ENCODE results near the gene MLEC.

The MLEC gene

GRCh38 chr12:120686690-120687577 is at the start of gene MLEC:
TSS of gene MLEC (plus strand) at chr12:120687149. CDS start at chr12:120687297, 148 bp downstream.
- Histone ChIP-seq H3K4me1 (ENCODE audit: control insufficient read depth, insufficient read depth, low read length) (peaks cover 29% of the 10 kb centered on the region), H3K9me3 (ENCODE audit: control insufficient read depth in 2 of 2, low read length in 2 of 2) (no peaks in the 10 kb centered on the region), H3K36me3 (ENCODE audit: control insufficient read depth in 2 of 2, insufficient read depth in 2 of 2, low read length in 2 of 2) (no peaks in the 10 kb centered on the region), H3K27me3 (ENCODE audit: control insufficient read depth in 1 of 2, insufficient read depth in 2 of 2, low read length in 2 of 2) (no peaks in the 10 kb centered on the region), H3K27ac (ENCODE audit: low read length) (peak within 1 kb of the TSS; percentile 70), H3K9ac (ENCODE audit: low read length in 2 of 2) (peak within 1 kb of the TSS; percentile 81 to 83), H3K4me3 (ENCODE audit: low read length in 2 of 2) (peak within 1 kb of the TSS; percentile 96 to 97)

DNA sequence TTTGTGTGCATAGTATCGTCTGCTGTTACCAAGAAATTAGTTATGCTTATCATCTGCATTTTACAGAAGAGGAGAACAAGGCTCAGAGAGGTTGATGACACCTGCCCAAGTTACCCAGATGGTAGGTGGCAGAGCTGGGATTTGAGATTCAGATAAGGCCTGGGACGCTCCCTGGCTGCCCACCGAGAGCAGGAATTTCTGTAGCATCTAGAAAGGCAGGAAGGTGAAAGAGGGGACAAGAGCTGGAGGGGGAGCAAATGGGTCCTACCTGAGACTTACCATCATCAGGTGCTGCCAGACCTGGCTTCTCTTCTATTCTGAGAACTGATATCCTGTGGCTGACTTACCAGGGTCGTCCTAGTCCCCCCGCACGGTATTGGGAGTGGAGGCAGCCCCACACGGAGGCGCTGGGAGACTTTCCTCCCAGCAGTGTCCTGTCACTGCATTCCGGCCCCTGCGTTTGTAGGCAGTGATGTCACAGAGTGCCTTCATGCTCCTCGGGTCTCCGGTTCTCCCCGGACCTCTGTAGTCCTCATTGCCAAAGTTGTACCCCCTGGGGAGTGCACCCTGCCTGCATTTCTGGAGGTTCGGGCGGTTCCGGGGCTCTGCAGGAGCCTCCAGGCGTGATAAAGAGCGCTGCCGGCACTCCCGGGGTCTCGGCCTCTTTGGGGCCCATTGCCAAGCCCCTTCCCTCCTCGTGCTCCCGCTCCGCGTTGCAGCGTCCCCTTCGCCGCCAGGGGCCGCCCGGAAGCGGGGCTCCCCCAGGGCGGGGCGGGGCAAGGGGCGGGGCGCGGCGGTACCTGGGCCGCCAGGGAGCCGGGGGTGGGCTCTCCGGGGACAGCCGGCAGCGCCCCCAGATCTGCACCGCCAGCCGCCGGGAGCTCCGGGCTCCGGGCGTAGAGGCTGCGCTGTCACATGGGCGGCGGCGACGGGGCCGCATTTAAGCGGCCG is 46.9 kb upstream of the MLEC start, which contains the start of gene CABP1:
Gene CABP1 (plus strand): TSS at position 856 of the 951 bp plus-strand sequence. CDS start 60 bp downstream, at position 916.
- peaks cover 10% of the 10 kb centered on the region for H3K4me1 ChIP-seq (ENCODE audit: control insufficient read depth, insufficient read depth, low read length)
- no peaks in the 10 kb centered on the region for H3K36me3 ChIP-seq (ENCODE audit: control insufficient read depth in 2 of 2, insufficient read depth in 2 of 2, low read length in 2 of 2)
- no peaks in the 10 kb centered on the region for H3K9me3 ChIP-seq (ENCODE audit: control insufficient read depth in 2 of 2, low read length in 2 of 2)
- H3K9ac ChIP-seq (ENCODE audit: low read length in 2 of 2) = no peak within 1 kb of the TSS
- H3K27me3 ChIP-seq (ENCODE audit: control insufficient read depth in 1 of 2, insufficient read depth in 2 of 2, low read length in 2 of 2) = peaks cover 43 to 44% of the 10 kb centered on the region in 2 donors
- H3K27ac ChIP-seq (ENCODE audit: low read length) = no peak within 1 kb of the TSS
- H3K4me3 ChIP-seq (ENCODE audit: low read length in 2 of 2) = peak within 1 kb of the TSS; percentile 19 to 62

DNA sequence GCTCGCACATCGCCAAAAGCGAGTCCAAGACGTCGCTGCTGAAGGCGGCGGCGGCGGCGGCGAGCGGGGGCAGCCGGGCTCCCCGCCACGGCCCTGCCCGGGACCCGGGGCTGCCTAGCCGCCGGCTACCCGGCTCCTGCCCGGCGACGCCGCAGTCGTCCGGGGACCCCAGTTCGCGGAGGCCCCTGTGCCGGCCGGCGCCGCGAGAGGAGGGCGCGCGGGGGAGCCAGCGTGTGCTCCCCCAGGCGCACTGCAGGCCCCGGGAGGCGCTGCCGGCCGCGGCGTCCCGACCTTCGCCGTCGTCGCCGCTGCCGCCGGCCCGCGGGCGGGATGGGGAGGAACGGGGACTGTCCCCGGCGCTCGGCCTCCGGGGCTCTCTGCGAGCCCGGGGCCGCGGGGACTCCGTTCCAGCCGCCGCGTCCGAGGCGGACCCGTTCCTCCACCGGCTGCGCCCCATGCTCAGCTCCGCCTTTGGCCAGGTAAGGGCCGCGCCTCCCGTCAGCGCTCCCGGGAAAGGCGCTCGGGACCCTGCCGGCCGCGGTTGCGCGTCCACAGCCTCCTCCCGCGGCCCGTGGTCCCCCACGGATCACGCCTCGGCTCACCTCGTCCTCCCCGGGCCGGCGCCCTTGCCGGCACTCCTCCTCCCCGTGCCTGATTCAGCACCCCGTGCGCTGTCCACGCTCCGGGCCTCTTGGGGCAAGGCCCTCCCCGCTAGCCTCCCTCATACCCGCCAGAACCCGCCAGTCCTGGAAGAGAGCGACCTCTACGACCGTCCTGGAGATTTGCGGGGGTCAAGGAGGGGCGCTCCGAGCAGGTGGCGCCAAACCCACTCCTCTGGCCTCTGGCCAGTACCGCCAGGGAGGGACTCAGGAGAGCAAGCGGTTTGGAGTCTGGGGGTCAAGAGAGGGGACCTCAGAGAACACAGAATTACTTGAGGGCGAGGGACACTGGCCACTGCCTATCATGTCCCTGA is 45.8 kb upstream of the MLEC start:
- H3K4me3 ChIP-seq (ENCODE audit: low read length in 2 of 2) = peak overlapping the region; percentile 19 to 62
- H3K9ac ChIP-seq (ENCODE audit: low read length in 2 of 2) = no peak overlapping the region
- peaks cover 10% of the 10 kb centered on the region for H3K4me1 ChIP-seq (ENCODE audit: control insufficient read depth, insufficient read depth, low read length)
- peaks cover 47 to 52% of the 10 kb centered on the region in 2 donors for H3K27me3 ChIP-seq (ENCODE audit: control insufficient read depth in 1 of 2, insufficient read depth in 2 of 2, low read length in 2 of 2)
- no peak overlapping the region for H3K27ac ChIP-seq (ENCODE audit: low read length)
- no peaks in the 10 kb centered on the region for H3K9me3 ChIP-seq (ENCODE audit: control insufficient read depth in 2 of 2, low read length in 2 of 2)
- no peaks in the 10 kb centered on the region for H3K36me3 ChIP-seq (ENCODE audit: control insufficient read depth in 2 of 2, insufficient read depth in 2 of 2, low read length in 2 of 2)

DNA sequence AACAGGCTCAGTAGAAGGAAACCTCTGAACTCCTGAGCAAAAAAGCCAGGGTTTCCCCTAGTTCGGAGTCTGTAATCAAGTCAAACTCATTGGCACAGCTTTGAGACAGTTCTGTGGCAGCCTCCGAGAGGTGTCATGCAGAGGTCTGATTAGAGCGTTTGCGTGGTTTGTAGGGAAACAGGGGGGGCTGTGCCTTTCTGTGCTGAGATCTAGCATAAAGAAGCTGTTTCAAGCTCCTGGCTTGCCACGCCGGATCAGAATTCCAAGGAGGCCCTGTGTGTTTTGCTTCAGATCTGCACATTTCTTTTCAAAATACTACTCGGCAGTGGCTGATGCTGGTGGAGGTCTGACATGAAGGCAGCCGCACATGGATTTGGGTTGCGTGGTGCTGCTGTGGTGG is 44.8 kb upstream of the MLEC start:
- H3K36me3 ChIP-seq (ENCODE audit: control insufficient read depth in 2 of 2, insufficient read depth in 2 of 2, low read length in 2 of 2) = no peaks in the 10 kb centered on the region
- H3K4me3 ChIP-seq (ENCODE audit: low read length in 2 of 2) = no peak overlapping the region
- H3K27me3 ChIP-seq (ENCODE audit: control insufficient read depth in 1 of 2, insufficient read depth in 2 of 2, low read length in 2 of 2) = peaks cover 52 to 53% of the 10 kb centered on the region in 2 donors
- H3K27ac ChIP-seq (ENCODE audit: low read length) = no peak overlapping the region
- H3K9ac ChIP-seq (ENCODE audit: low read length in 2 of 2) = no peak overlapping the region
- H3K4me1 ChIP-seq (ENCODE audit: control insufficient read depth, insufficient read depth, low read length) = peaks cover 12% of the 10 kb centered on the region
- H3K9me3 ChIP-seq (ENCODE audit: control insufficient read depth in 2 of 2, low read length in 2 of 2) = no peaks in the 10 kb centered on the region

- Histone ChIP-seq H3K36me3 (ENCODE audit: control insufficient read depth in 2 of 2, insufficient read depth in 2 of 2, low read length in 2 of 2) (no peaks in the 10 kb centered on the region), H3K9me3 (ENCODE audit: control insufficient read depth in 2 of 2, low read length in 2 of 2) (no peaks in the 10 kb centered on the region), H3K4me3 (ENCODE audit: low read length in 2 of 2) (no peak overlapping the region), H3K9ac (ENCODE audit: low read length in 2 of 2) (no peak overlapping the region), H3K27ac (ENCODE audit: low read length) (no peak overlapping the region), H3K4me1 (ENCODE audit: control insufficient read depth, insufficient read depth, low read length) (peaks cover 12% of the 10 kb centered on the region), H3K27me3 (ENCODE audit: control insufficient read depth in 1 of 2, insufficient read depth in 2 of 2, low read length in 2 of 2) (peaks cover 52 to 54% of the 10 kb centered on the region in 2 donors)
Observed at GRCh38 chr12:120642826-120643225, 44.1 kb upstream of the MLEC start.

DNA sequence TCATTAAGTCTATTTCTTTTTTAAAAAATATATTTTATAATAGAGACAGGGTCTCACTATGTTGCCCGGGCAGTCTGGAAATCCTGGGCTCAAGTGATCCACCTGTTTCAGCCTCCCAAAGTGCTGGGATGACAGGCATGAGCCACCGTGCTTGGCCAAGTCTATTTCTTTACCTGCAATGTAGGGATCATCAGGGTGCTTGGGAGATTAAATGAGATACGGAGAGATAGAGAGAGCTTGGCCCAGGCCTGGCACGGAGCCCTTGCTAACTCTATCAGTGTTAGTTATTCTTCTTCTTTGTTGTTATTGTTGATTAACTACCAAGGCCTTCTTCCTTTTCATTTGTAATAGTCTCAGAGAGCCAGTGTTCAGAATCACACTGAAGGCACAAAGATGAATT is 43.4 kb upstream of the MLEC start:
- no peak overlapping the region for H3K9ac ChIP-seq (ENCODE audit: low read length in 2 of 2)
- H3K27me3 ChIP-seq (ENCODE audit: control insufficient read depth in 1 of 2, insufficient read depth in 2 of 2, low read length in 2 of 2) = peaks cover 52 to 55% of the 10 kb centered on the region in 2 donors
- no peaks in the 10 kb centered on the region for H3K36me3 ChIP-seq (ENCODE audit: control insufficient read depth in 2 of 2, insufficient read depth in 2 of 2, low read length in 2 of 2)
- H3K27ac ChIP-seq (ENCODE audit: low read length) = no peak overlapping the region
- peaks cover 12% of the 10 kb centered on the region for H3K4me1 ChIP-seq (ENCODE audit: control insufficient read depth, insufficient read depth, low read length)
- no peak overlapping the region for H3K4me3 ChIP-seq (ENCODE audit: low read length in 2 of 2)
- no peaks in the 10 kb centered on the region for H3K9me3 ChIP-seq (ENCODE audit: control insufficient read depth in 2 of 2, low read length in 2 of 2)

DNA sequence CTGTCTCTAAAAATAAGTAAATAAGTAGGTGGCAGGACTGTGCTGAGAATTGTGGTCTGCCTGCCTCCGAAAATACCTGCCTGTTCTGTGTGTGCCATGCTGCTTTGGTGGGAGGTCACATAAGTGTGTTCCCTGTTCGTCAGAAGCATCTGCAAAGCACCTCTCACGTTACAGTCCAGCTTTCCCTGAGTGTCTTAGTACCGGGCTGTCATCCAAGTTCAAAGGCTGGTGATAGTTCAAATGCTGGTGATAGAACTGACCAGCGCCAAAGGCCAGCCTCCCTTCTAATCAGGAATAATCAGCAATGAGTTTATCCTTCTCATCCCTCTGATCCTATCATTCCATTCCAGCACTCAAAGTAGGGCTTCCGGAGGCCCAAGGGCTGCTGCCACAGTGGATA is 40.9 kb upstream of the MLEC start:
- peaks cover 54% of the 10 kb centered on the region in 2 donors for H3K27me3 ChIP-seq (ENCODE audit: control insufficient read depth in 1 of 2, insufficient read depth in 2 of 2, low read length in 2 of 2)
- no peaks in the 10 kb centered on the region for H3K36me3 ChIP-seq (ENCODE audit: control insufficient read depth in 2 of 2, insufficient read depth in 2 of 2, low read length in 2 of 2)
- H3K9me3 ChIP-seq (ENCODE audit: control insufficient read depth in 2 of 2, low read length in 2 of 2) = no peaks in the 10 kb centered on the region
- H3K4me3 ChIP-seq (ENCODE audit: low read length in 2 of 2) = no peak overlapping the region
- H3K4me1 ChIP-seq (ENCODE audit: control insufficient read depth, insufficient read depth, low read length) = peaks cover 19% of the 10 kb centered on the region
- no peak overlapping the region for H3K9ac ChIP-seq (ENCODE audit: low read length in 2 of 2)
- no peak overlapping the region for H3K27ac ChIP-seq (ENCODE audit: low read length)

DNA sequence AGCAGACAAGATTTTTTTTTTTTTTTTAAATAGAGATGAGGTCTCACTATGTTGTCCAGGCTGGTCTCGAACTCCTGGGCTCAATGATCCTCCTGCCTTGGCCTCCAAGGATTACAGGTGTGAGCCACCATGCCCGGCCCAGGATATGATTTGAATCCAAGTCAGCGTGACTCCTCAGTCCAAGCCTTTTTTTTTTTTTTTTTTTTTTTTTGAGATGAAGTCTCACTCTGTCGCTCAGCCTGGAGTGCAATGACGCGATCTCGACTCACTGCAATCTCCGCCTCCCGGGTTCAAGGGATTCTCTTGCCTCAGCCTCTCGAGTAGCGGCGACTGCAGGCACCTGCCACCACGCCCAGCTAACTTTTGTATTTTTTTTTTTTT is 39.6 kb upstream of the MLEC start:
- H3K9me3 ChIP-seq (ENCODE audit: control insufficient read depth in 2 of 2, low read length in 2 of 2) = no peaks in the 10 kb centered on the region
- no peak overlapping the region for H3K4me3 ChIP-seq (ENCODE audit: low read length in 2 of 2)
- H3K36me3 ChIP-seq (ENCODE audit: control insufficient read depth in 2 of 2, insufficient read depth in 2 of 2, low read length in 2 of 2) = no peaks in the 10 kb centered on the region
- peaks cover 41 to 43% of the 10 kb centered on the region in 2 donors for H3K27me3 ChIP-seq (ENCODE audit: control insufficient read depth in 1 of 2, insufficient read depth in 2 of 2, low read length in 2 of 2)
- peaks cover 11% of the 10 kb centered on the region for H3K4me1 ChIP-seq (ENCODE audit: control insufficient read depth, insufficient read depth, low read length)
- H3K9ac ChIP-seq (ENCODE audit: low read length in 2 of 2) = no peak overlapping the region
- no peak overlapping the region for H3K27ac ChIP-seq (ENCODE audit: low read length)

DNA sequence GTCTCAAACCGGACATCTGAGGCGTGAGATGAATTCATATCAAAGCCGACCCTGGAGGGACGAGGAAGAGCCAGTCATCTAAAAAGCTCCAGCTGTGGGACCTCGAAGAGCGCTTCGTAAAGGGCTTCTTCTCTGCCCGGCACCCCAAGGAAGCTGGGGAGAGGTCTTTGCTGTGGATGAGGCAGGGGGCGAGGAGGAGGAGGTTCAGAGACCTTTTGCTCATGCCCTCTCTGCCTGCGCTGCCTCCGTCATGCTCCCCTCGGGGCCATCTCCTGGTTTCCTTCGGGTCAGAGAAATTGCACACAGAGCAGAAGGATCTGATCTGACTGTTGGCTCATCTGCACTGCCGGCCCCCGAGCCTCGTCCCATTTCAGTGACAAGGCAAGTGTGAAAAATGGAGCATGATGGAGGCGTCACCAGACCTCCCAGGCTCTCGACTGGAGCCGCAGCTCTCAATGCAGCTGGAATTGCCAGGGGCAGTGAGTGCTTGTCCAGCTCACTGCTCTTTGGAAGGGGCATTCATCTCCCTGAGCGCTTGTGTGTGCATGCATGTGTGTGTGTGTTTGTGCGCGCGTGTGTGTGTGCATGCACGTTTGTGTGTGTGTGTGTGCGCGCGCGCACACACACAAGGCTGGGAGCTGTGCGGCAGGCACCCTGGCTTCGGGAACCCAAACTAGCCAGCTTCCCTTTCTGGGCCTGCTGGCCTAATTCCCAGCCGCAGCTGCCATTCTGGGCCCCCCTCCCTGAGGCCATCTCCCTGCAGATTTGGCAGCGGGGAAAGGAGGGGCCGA is 37.3 kb upstream of the MLEC start:
- Histone ChIP-seq H3K36me3 (ENCODE audit: control insufficient read depth in 2 of 2, insufficient read depth in 2 of 2, low read length in 2 of 2) (no peaks in the 10 kb centered on the region), H3K27me3 (ENCODE audit: control insufficient read depth in 1 of 2, insufficient read depth in 2 of 2, low read length in 2 of 2) (peaks cover 26% of the 10 kb centered on the region in 2 donors), H3K9me3 (ENCODE audit: control insufficient read depth in 2 of 2, low read length in 2 of 2) (no peaks in the 10 kb centered on the region), H3K27ac (ENCODE audit: low read length) (no peak overlapping the region), H3K4me3 (ENCODE audit: low read length in 2 of 2) (peak overlapping the region; percentile 65 to 70), H3K4me1 (ENCODE audit: control insufficient read depth, insufficient read depth, low read length) (peaks cover 18% of the 10 kb centered on the region), H3K9ac (ENCODE audit: low read length in 2 of 2) (peak overlapping the region in 1 of 2 donors; percentile 36)

Measured in stomach smooth muscle (tissue), 2 donors.